WERI-Rb-1 (cell line): ENCODE results near the gene SEZ6L.

Experiments
- DNase-seq: peaks from one replicate; pipeline ENCODE4 v3.0.0-alpha.2; 2020
- H3K27ac ChIP-seq: fragments of 250-450 bp; sonication (Bioruptor Pico); 2 replicates; pipeline ENCODE4 v1.5.1; 2020; ENCODE audit warnings: mild to moderate bottlenecking, moderate library complexity
- H3K27me3 ChIP-seq: fragments of 250-450 bp; sonication (Bioruptor Pico); 2 replicates; pipeline ENCODE4 v1.5.1; 2021; ENCODE audit warnings: mild to moderate bottlenecking, low read depth, moderate library complexity; ENCODE audit not compliant: insufficient read depth, severe bottlenecking
- H3K36me3 ChIP-seq: fragments of 250-450 bp; sonication (Bioruptor Pico); 2 replicates; pipeline ENCODE4 v1.5.1; 2020; ENCODE audit warnings: mild to moderate bottlenecking, moderate library complexity
- H3K4me3 ChIP-seq: 2 replicates; pipeline ENCODE4 v1.5.1; 2011; ENCODE audit warnings: low read depth, mild to moderate bottlenecking, control low read depth, low read length
- H3K9me3 ChIP-seq: fragments of 250-450 bp; sonication (Bioruptor Pico); 2 replicates; pipeline ENCODE4 v1.5.1; 2021; ENCODE audit warnings: mild to moderate bottlenecking, moderate library complexity; ENCODE audit not compliant: severe bottlenecking
- CTCF ChIP-seq: IDR thresholded peaks from 2 replicates; pipeline ENCODE4 v1.5.1; 2011; ENCODE audit warnings: low read depth, mild to moderate bottlenecking, control low read depth, inconsistent platforms, low read length

SEZ6L gene

GRCh38 chr22:26170112-26170492, 840 bp downstream of the SEZ6L start:
- H3K4me3 ChIP-seq, result peak overlapping the region; percentile 79
- H3K27me3 ChIP-seq, result peaks cover 8% of the 10 kb centered on the region
- no peaks in the 10 kb centered on the region for H3K36me3 ChIP-seq
- H3K27ac ChIP-seq, result no peak overlapping the region
- no peak for TF ChIP-seq CTCF
- DNase-seq, result peak; percentile 17
- H3K9me3 ChIP-seq, result no peaks in the 10 kb centered on the region

GRCh38 chr22:26170795-26171580, 1.7 kb downstream of the SEZ6L start:
- DNase-seq, result peak; percentile 41
- Histone ChIP-seq H3K27me3 (peaks cover 8% of the 10 kb centered on the region), H3K9me3 (no peaks in the 10 kb centered on the region)

GRCh38 chr22:26172389-26172990, 3.2 kb downstream of the SEZ6L start:
- DNase-seq, result peak; percentile 77
- peaks cover 8% of the 10 kb centered on the region for H3K27me3 ChIP-seq
- no peak overlapping the region for H3K4me3 ChIP-seq
- no peaks in the 10 kb centered on the region for H3K36me3 ChIP-seq
- H3K27ac ChIP-seq, result no peak overlapping the region
- peak; percentile 71 for TF ChIP-seq CTCF
- H3K9me3 ChIP-seq, result no peaks in the 10 kb centered on the region

More at GRCh38 chr22:26170795-26171580, 1.7 kb downstream of the SEZ6L start:
- H3K4me3 ChIP-seq, result no peak overlapping the region
- H3K27ac ChIP-seq, result no peak overlapping the region
- 0 out of 2 replicates have a peak, but pooled peaks have one; percentile 30 for TF ChIP-seq CTCF
- no peaks in the 10 kb centered on the region for H3K36me3 ChIP-seq

GRCh38 chr22:26174280-26174679, 5.0 kb downstream of the SEZ6L start:
- H3K27me3 ChIP-seq, result peaks cover 10% of the 10 kb centered on the region
- H3K4me3 ChIP-seq, result no peak overlapping the region
- no peaks in the 10 kb centered on the region for H3K9me3 ChIP-seq
- no peak overlapping the region for H3K27ac ChIP-seq
- TF ChIP-seq CTCF, result peak; percentile 64
- H3K36me3 ChIP-seq, result no peaks in the 10 kb centered on the region
- peak; percentile 57 for DNase-seq

- DNase-seq, result no peak
- Histone ChIP-seq H3K27me3 (peaks cover 2% of the 10 kb centered on the region), H3K9me3 (no peaks in the 10 kb centered on the region), H3K4me3 (no peak overlapping the region), H3K36me3 (no peaks in the 10 kb centered on the region), H3K27ac (no peak overlapping the region)
- no peak for TF ChIP-seq CTCF
These were observed 13.5 kb downstream of the SEZ6L start for GRCh38 chr22:26182723-26183122.
